Nephron progenitor cell (in vitro differentiated cells): ENCODE measurements around the gene GMFB.

Experiments used
- DNase-seq: peaks from one replicate; pipeline ENCODE4 v3.0.0; 2021
- H3K27ac Mint-ChIP-seq: 2 replicates; pipeline ENCODE4 v1.8.0; 2021; ENCODE audit warnings: mild to moderate bottlenecking, moderate library complexity, mixed read lengths
- H3K27me3 Mint-ChIP-seq: 2 replicates; pipeline ENCODE4 v1.8.0; 2021; ENCODE audit warnings: mild to moderate bottlenecking, low read depth, mixed read lengths; ENCODE audit not compliant: poor library complexity
- H3K36me3 Mint-ChIP-seq: 2 replicates; pipeline ENCODE4 v1.8.0; 2021; ENCODE audit warnings: low read depth, mixed read lengths
- H3K4me1 Mint-ChIP-seq: 2 replicates; pipeline ENCODE4 v1.8.0; 2021; ENCODE audit warnings: mixed read lengths
- H3K4me3 Mint-ChIP-seq: 2 replicates; pipeline ENCODE4 v1.8.0; 2021; ENCODE audit warnings: mild to moderate bottlenecking, moderate library complexity, mixed read lengths
- H3K9me3 Mint-ChIP-seq: 2 replicates; pipeline ENCODE4 v1.8.0; 2021; ENCODE audit warnings: mild to moderate bottlenecking, moderate library complexity, mixed read lengths
- TF ChIP-seq, protein P1 (sequence below): fragments of 200-600 bp; sonication (generic); IDR thresholded peaks from 2 replicates; pipeline ENCODE4 v1.5.0; 2021; ENCODE audit warnings: antibody characterized with exemption

GMFB gene

DNA sequence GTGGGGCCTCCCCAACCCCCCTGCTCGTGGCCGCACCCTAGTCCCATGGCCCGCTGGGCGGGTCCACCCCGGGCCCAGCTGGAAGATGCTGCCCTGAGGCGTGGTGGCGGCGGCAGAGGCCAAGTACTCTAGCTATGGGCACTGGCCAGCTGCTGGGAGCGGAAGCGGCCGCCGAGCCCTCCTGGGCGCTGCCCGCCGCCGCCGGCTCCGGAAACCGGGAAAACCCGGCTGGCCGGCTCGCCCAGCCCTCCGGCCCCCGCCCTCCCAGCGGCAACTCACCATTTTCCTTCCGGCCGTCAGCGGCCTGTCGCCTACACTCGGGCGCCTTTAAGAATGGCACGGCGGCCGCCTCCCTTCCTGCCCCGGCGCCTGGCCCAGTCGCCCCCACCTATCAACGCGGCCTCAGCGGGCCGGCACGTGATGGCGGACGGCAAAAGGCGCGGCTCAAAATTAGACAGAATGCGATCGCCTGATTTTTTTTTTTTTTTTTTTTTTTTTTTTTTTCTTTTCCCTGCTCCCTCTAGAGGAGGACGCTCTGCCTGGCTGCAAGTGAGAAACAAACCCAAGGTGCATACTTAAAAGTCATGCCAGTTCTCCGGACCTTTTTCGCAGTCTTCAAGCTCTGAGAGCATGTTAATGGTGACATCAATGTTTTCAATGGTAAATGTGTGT lies at the start of gene GMFB:
Gene GMFB (minus strand): TSS at position 335 of the 672 bp plus-strand sequence. CDS start 53 bp downstream, at position 282.
- TF ChIP-seq, protein P1, sequence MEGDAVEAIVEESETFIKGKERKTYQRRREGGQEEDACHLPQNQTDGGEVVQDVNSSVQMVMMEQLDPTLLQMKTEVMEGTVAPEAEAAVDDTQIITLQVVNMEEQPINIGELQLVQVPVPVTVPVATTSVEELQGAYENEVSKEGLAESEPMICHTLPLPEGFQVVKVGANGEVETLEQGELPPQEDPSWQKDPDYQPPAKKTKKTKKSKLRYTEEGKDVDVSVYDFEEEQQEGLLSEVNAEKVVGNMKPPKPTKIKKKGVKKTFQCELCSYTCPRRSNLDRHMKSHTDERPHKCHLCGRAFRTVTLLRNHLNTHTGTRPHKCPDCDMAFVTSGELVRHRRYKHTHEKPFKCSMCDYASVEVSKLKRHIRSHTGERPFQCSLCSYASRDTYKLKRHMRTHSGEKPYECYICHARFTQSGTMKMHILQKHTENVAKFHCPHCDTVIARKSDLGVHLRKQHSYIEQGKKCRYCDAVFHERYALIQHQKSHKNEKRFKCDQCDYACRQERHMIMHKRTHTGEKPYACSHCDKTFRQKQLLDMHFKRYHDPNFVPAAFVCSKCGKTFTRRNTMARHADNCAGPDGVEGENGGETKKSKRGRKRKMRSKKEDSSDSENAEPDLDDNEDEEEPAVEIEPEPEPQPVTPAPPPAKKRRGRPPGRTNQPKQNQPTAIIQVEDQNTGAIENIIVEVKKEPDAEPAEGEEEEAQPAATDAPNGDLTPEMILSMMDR: peak; percentile 34
- peak; percentile 81 for DNase-seq
- Mint-ChIP-seq H3K36me3 (peaks cover 30% of the 10 kb centered on the region), H3K27me3 (peaks cover 8% of the 10 kb centered on the region), H3K9me3 (peaks cover 16% of the 10 kb centered on the region), H3K4me3 (peak within 1 kb of the TSS; percentile 90), H3K4me1 (peaks cover 49% of the 10 kb centered on the region), H3K27ac (peak within 1 kb of the TSS; percentile 89)

DNA sequence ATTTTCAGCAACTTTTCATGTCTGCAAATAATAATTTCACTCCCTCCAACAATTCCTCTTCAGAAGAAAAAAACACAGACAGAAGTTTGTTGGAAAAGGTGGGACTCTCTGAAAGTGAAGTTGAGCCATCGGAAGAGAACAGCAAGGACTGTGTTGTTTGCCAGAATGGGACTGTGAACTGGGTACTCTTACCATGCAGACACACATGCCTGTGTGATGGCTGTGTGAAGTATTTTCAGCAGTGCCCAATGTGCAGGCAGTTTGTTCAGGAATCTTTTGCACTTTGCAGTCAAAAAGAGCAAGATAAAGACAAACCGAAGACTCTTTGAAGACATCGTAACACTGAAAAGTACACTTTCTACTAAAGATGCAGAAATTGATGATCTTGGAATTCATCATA lies 49.3 kb upstream of the GMFB start:
- Mint-ChIP-seq H3K27ac (no peak overlapping the region), H3K9me3 (peaks cover 6% of the 10 kb centered on the region), H3K4me1 (peaks cover 5% of the 10 kb centered on the region), H3K4me3 (no peak overlapping the region), H3K36me3 (peaks cover 51% of the 10 kb centered on the region), H3K27me3 (no peaks in the 10 kb centered on the region)
- TF ChIP-seq, protein P1: no peak
- DNase-seq: no peak

DNA sequence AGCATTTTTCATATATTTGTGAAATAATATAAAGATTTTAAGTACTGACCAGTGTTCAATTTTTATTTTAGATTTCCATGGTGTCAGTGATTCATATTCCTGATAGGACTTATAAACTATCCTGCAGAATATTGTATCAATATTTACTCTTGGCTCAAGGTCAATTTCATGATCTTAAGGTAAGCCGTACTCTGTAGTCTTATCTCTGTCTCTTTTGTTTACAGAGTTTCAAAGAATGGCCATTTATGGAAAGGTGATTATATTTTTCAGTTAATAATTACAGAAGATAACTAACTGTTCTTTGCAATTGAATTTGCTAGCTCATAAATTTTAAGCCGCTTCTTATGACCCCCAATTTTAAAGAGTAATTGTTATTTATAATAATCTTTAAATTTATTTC lies 48.9 kb upstream of the GMFB start:
- no peak for DNase-seq

DNA sequence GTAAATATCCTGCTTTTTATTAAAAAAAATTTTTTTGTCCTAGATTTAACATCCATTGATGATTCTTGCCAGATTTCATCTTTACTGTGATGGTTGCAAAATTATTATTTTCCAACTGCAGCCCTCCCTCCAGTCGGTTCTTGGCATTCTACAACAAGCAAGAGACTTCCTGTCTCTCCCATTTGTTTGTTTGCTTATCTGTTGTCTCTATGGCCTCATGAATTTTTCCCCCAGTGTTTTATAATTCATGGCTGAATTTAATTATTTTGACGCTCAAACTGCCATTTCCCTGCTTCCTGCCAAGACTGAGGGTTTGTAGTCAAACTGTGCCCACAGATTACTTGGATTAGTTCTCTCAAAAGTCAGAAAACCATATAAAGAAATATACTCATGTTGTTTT lies 46.9 kb upstream of the GMFB start:
- peak overlapping the region; percentile 21 for H3K27ac Mint-ChIP-seq
- H3K4me1 Mint-ChIP-seq: peaks cover 18% of the 10 kb centered on the region

More for the DNA sequence above, 48.9 kb upstream of the GMFB start:
- no peaks in the 10 kb centered on the region for H3K27me3 Mint-ChIP-seq
- peaks cover 51% of the 10 kb centered on the region for H3K36me3 Mint-ChIP-seq
- no peak overlapping the region for H3K4me3 Mint-ChIP-seq
- peaks cover 6% of the 10 kb centered on the region for H3K9me3 Mint-ChIP-seq
- no peak overlapping the region for H3K27ac Mint-ChIP-seq
- H3K4me1 Mint-ChIP-seq: peaks cover 9% of the 10 kb centered on the region
- TF ChIP-seq, protein P1: no peak

DNA sequence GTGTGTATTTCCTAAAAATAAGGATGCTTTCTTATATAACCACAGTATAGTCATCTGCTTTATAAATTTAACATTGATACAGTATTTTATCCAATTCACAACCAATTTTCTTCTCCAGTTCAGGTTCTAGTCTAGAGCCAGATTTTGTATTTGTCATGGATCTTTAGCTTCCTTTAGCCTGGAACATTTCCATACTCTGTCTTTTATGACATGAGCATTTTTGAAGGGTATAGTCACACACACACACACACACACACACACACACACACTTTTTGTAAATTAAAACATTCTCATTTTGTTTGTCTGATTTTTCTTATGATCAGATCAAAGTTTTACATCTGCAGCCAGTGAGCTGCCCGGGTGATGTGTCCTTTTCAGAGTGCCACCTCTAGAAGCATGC lies 46.3 kb upstream of the GMFB start:
- no peak overlapping the region for H3K27ac Mint-ChIP-seq
- no peak for DNase-seq
- H3K36me3 Mint-ChIP-seq: peaks cover 44% of the 10 kb centered on the region
- H3K4me1 Mint-ChIP-seq: peaks cover 18% of the 10 kb centered on the region
- no peaks in the 10 kb centered on the region for H3K27me3 Mint-ChIP-seq
- H3K4me3 Mint-ChIP-seq: no peak overlapping the region
- TF ChIP-seq, protein P1: no peak
- H3K9me3 Mint-ChIP-seq: peaks cover 6% of the 10 kb centered on the region

More for the DNA sequence above, 46.9 kb upstream of the GMFB start:
- H3K9me3 Mint-ChIP-seq: peaks cover 6% of the 10 kb centered on the region
- H3K27me3 Mint-ChIP-seq: no peaks in the 10 kb centered on the region
- H3K4me3 Mint-ChIP-seq: no peak overlapping the region
- H3K36me3 Mint-ChIP-seq: peaks cover 46% of the 10 kb centered on the region
- no peak for DNase-seq
- TF ChIP-seq, protein P1: no peak

DNA sequence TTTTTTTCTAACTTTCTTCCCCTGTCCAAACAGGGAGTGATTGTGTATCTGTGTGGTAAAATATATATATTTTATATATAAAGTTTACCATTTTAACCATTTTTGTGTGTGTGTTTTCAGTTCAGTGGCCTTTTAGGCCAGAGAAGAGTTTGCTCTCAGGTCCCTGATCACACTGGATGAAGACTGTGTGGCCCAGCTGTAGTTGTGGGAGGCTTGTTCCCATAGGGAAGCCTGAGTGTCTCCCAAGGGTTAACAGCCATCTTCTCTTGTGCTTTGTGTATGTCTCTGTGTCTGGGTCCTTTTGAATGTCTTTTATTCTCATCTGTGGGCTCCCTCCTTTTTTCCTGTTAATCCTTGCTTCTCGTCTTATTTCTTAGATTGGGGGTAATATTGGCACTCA lies 44.3 kb upstream of the GMFB start:
- Mint-ChIP-seq H3K27ac (peak overlapping the region; percentile 98), H3K4me1 (peaks cover 18% of the 10 kb centered on the region), H3K27me3 (no peaks in the 10 kb centered on the region), H3K9me3 (peaks cover 6% of the 10 kb centered on the region), H3K36me3 (peaks cover 37% of the 10 kb centered on the region), H3K4me3 (no peak overlapping the region)
- TF ChIP-seq, protein P1: no peak
- DNase-seq: no peak
